HL-60 (cell line): ENCODE measurements around the gene ADGRA1.

Experiments
- POLR2AphosphoS5 ChIP-seq: IDR thresholded peaks from 2 replicates; pipeline ENCODE4 v1.6.1; 2012; ENCODE audit warnings: low read depth
- TF ChIP-seq, protein P1 (sequence below): IDR thresholded peaks from 2 replicates; pipeline ENCODE4 v1.6.1; 2012; ENCODE audit warnings: low read depth; ENCODE audit not compliant: insufficient replicate concordance
- TF ChIP-seq, protein P2 (sequence below): IDR thresholded peaks from one replicate; pipeline ENCODE4 v1.5.1; 2011; ENCODE audit warnings: low read length, control low read depth, inconsistent platforms; ENCODE audit not compliant: insufficient read depth

GRCh38 chr10:133158437-133158755, 70.7 kb downstream of the ADGRA1 start:
- TF ChIP-seq, protein P1, sequence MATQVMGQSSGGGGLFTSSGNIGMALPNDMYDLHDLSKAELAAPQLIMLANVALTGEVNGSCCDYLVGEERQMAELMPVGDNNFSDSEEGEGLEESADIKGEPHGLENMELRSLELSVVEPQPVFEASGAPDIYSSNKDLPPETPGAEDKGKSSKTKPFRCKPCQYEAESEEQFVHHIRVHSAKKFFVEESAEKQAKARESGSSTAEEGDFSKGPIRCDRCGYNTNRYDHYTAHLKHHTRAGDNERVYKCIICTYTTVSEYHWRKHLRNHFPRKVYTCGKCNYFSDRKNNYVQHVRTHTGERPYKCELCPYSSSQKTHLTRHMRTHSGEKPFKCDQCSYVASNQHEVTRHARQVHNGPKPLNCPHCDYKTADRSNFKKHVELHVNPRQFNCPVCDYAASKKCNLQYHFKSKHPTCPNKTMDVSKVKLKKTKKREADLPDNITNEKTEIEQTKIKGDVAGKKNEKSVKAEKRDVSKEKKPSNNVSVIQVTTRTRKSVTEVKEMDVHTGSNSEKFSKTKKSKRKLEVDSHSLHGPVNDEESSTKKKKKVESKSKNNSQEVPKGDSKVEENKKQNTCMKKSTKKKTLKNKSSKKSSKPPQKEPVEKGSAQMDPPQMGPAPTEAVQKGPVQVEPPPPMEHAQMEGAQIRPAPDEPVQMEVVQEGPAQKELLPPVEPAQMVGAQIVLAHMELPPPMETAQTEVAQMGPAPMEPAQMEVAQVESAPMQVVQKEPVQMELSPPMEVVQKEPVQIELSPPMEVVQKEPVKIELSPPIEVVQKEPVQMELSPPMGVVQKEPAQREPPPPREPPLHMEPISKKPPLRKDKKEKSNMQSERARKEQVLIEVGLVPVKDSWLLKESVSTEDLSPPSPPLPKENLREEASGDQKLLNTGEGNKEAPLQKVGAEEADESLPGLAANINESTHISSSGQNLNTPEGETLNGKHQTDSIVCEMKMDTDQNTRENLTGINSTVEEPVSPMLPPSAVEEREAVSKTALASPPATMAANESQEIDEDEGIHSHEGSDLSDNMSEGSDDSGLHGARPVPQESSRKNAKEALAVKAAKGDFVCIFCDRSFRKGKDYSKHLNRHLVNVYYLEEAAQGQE, result no peak
- TF ChIP-seq, protein P2, sequence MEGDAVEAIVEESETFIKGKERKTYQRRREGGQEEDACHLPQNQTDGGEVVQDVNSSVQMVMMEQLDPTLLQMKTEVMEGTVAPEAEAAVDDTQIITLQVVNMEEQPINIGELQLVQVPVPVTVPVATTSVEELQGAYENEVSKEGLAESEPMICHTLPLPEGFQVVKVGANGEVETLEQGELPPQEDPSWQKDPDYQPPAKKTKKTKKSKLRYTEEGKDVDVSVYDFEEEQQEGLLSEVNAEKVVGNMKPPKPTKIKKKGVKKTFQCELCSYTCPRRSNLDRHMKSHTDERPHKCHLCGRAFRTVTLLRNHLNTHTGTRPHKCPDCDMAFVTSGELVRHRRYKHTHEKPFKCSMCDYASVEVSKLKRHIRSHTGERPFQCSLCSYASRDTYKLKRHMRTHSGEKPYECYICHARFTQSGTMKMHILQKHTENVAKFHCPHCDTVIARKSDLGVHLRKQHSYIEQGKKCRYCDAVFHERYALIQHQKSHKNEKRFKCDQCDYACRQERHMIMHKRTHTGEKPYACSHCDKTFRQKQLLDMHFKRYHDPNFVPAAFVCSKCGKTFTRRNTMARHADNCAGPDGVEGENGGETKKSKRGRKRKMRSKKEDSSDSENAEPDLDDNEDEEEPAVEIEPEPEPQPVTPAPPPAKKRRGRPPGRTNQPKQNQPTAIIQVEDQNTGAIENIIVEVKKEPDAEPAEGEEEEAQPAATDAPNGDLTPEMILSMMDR, result no peak
- TF ChIP-seq POLR2AphosphoS5, result no peak
